Activated CD4-positive, CD25-positive, alpha-beta regulatory T cell treated with anti-CD3 and anti-CD28 coated beads, Interleukin-2, amount 50 U/mL, for 24 hours (primary cell): ENCODE measurements around the gene TGM4.
"Not testable (repeated sequence)": the region's sequence is repeated elsewhere in the genome, so short reads cannot be mapped to it uniquely, and the experiment has no call there.

Experiments used
- ATAC-seq, 2 donors: fragments of 150-1000 bp; cut with Tn5 transposase; one replicate each; pipeline ENCODE4 v1.10.0; 2021; ENCODE audit warnings: mild to moderate bottlenecking in 1 of 2, moderate library complexity in 1 of 2

TGM4 gene

GRCh38 chr3:44918087-44918486, 43.7 kb downstream of the TGM4 start:
- ATAC-seq = no peak

GRCh38 chr3:44918581-44918980, 44.2 kb downstream of the TGM4 start:
- ATAC-seq = no peak

GRCh38 chr3:44920081-44920480, 45.7 kb downstream of the TGM4 start:
- no peak for ATAC-seq

- no peak for ATAC-seq
These were observed 49.4 kb downstream of the TGM4 start for GRCh38 chr3:44923632-44924456.

GRCh38 chr3:44924457-44925084, 50.2 kb downstream of the TGM4 start:
- ATAC-seq = no peak

- ATAC-seq = no peak
These were observed 51.8 kb downstream of the TGM4 start for GRCh38 chr3:44926172-44926571.

GRCh38 chr3:44926921-44927320, 52.5 kb downstream of the TGM4 start:
- no peak for ATAC-seq

GRCh38 chr3:44927371-44927770, 53.0 kb downstream of the TGM4 start:
- ATAC-seq = no peak

GRCh38 chr3:44929782-44930181, 55.4 kb downstream of the TGM4 start:
- no peak for ATAC-seq

- no peak for ATAC-seq
These were observed 56.5 kb downstream of the TGM4 start for GRCh38 chr3:44930911-44931310.

GRCh38 chr3:44931791-44932190, 57.4 kb downstream of the TGM4 start:
- ATAC-seq = no peak

- ATAC-seq = no peak
These were observed 57.9 kb downstream of the TGM4 start for GRCh38 chr3:44932271-44932670.

- no peak for ATAC-seq
These were observed 58.9 kb downstream of the TGM4 start for GRCh38 chr3:44932986-44933944.

GRCh38 chr3:44939581-44940036, 65.2 kb downstream of the TGM4 start:
- no peak for ATAC-seq

- no peak for ATAC-seq
These were observed 68.0 kb downstream of the TGM4 start for GRCh38 chr3:44942202-44942921.

- ATAC-seq = no peak
These were observed 73.8 kb downstream of the TGM4 start for GRCh38 chr3:44948239-44948638.

GRCh38 chr3:44949770-44950169, 75.4 kb downstream of the TGM4 start:
- ATAC-seq = not testable (repeated sequence)

GRCh38 chr3:44950275-44950734, 75.9 kb downstream of the TGM4 start:
- no peak for ATAC-seq

GRCh38 chr3:44952689-44953088, 78.3 kb downstream of the TGM4 start:
- ATAC-seq = no peak

GRCh38 chr3:44954304-44954703, 79.9 kb downstream of the TGM4 start:
- ATAC-seq = no peak

GRCh38 chr3:44954962-44955361, 80.6 kb downstream of the TGM4 start:
- ATAC-seq = no peak

- no peak for ATAC-seq
These were observed 81.5 kb downstream of the TGM4 start for GRCh38 chr3:44955917-44956316.
